ENCODE measurements around the gene LRP5. TPM values are rescaled to one million over a fixed set of nuclear protein-coding genes. Genes with fewer than 3 reads are reported as not detected.
A peak's percentile ranks its signal among the peaks of the same experiment; 100 is the strongest.

LRP5 gene
- total RNA-seq, 2 experiments from 2014 or later: 32.2 to 32.7 TPM

GRCh38 chr11:68367252-68367651 lies 54.9 kb downstream of the LRP5 start:
- Mint-ChIP-seq H3K27me3 (no peaks in the 10 kb centered on the region), H3K9me3 (peaks cover 3% of the 10 kb centered on the region), H3K4me1 (peaks cover 14% of the 10 kb centered on the region), H3K27ac (no peak overlapping the region), H3K36me3 (ENCODE audit: low read depth) (peaks cover 28% of the 10 kb centered on the region), H3K4me3 (no peak overlapping the region)
- CTCF ChIA-PET: no interaction called here
- POLR2A ChIA-PET: interaction anchor here (0.6 kb wide), 1 partner anchor 67 kb away, joined by 4 read pairs; no protein-coding TSS in a partner anchor
- no peak for DNase-seq

- Mint-ChIP-seq H3K27ac (no peak overlapping the region), H3K4me3 (no peak overlapping the region), H3K27me3 (no peaks in the 10 kb centered on the region), H3K4me1 (peaks cover 12% of the 10 kb centered on the region), H3K9me3 (peaks cover 3% of the 10 kb centered on the region), H3K36me3 (ENCODE audit: low read depth) (peaks cover 25% of the 10 kb centered on the region)
- CTCF ChIA-PET: no interaction called here
- DNase-seq: no peak
- POLR2A ChIA-PET: no interaction called here
Measured at GRCh38 chr11:68369756-68370155, 57.4 kb downstream of the LRP5 start.

- peaks cover 3% of the 10 kb centered on the region for H3K9me3 Mint-ChIP-seq
- ChIA-PET POLR2A (no interaction called here), CTCF (no interaction called here)
- H3K4me1 Mint-ChIP-seq: peaks cover 7% of the 10 kb centered on the region
- no peaks in the 10 kb centered on the region for H3K27me3 Mint-ChIP-seq
- peaks cover 24% of the 10 kb centered on the region for H3K36me3 Mint-ChIP-seq (ENCODE audit: low read depth)
- no peak overlapping the region for H3K4me3 Mint-ChIP-seq
- no peak for DNase-seq
- H3K27ac Mint-ChIP-seq: no peak overlapping the region
Measured at GRCh38 chr11:68370211-68371111, 58.1 kb downstream of the LRP5 start.

DNA sequence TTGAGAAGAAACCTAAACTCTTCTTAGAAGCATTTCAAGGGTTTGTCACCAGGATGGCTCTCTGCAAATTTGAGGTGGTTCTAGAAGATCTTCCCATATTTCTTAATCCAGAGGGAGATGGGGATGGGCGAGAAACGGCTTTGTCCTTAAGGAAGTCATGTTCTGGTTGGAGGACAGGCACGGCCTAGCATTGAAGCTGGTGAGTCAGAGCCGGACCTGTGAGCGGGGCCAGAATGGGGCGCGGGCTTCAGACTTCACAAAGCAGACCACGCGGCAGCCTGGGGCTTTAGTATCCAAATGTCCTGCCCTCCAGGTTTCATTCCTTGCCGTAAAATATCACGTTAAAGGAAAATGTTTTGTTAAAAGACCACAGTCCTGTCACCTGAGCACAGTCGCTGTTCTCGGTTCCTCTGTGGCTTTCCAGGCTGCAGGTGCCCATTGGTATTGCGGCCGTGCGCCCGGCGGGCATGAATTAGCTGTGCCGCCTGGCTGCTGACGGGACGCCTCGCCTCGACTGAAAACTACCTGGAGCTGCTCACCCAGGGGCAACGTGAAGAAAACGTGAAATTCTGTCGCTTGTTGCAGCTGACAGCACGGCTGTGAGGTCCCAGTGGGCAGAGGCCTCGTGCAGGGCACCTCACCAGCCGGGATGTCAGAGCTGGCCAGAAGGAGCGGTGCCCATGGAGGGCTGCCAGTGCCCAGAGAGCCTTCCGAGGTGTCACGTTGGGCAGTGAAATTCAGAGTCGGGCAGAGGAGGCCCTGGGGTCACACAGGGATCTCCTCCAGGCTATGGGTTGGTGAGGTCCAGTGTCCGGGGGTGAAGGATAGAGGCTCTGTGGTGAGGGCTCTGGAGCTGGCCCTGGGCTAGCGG lies 59.0 kb downstream of the LRP5 start:
- no peaks in the 10 kb centered on the region for H3K27me3 Mint-ChIP-seq

GRCh38 chr11:68372114-68372513 lies 59.7 kb downstream of the LRP5 start:
- H3K4me1 Mint-ChIP-seq: peaks cover 7% of the 10 kb centered on the region
- POLR2A ChIA-PET: no interaction called here
- CTCF ChIA-PET: no interaction called here
- H3K27ac Mint-ChIP-seq: peak overlapping the region; percentile 58
- peaks cover 24% of the 10 kb centered on the region for H3K36me3 Mint-ChIP-seq (ENCODE audit: low read depth)
- no peaks in the 10 kb centered on the region for H3K27me3 Mint-ChIP-seq
- peaks cover 3% of the 10 kb centered on the region for H3K9me3 Mint-ChIP-seq
- DNase-seq: no peak
- H3K4me3 Mint-ChIP-seq: no peak overlapping the region

More for the DNA sequence above, 59.0 kb downstream of the LRP5 start:
- no peak for DNase-seq
- peaks cover 24% of the 10 kb centered on the region for H3K36me3 Mint-ChIP-seq (ENCODE audit: low read depth)
- POLR2A ChIA-PET: no interaction called here
- peak overlapping the region; percentile 58 for H3K27ac Mint-ChIP-seq
- CTCF ChIA-PET: no interaction called here
- H3K4me3 Mint-ChIP-seq: no peak overlapping the region
- H3K4me1 Mint-ChIP-seq: peaks cover 7% of the 10 kb centered on the region
- H3K9me3 Mint-ChIP-seq: peaks cover 3% of the 10 kb centered on the region

DNA sequence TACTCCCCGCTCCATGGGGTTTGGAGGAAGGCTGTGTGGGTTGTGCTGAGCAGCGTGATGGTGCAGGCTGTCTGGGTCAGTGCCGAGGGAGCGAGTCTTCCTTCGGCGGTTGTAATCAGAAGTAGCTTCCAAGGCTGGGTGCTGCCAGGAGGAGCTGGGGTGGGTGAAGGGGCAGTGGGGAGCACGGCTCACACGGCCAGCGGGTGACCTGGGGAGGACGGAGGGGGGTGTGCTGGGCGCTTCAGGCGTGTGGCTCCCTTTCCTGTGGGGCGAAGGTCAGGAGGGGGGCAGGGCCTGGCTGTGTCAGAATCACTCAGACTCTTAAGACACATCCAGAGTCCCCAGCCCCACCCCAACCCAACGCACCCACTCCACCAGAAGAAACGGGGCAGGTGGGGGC lies 60.2 kb downstream of the LRP5 start:
- Mint-ChIP-seq H3K4me1 (peaks cover 7% of the 10 kb centered on the region), H3K27ac (no peak overlapping the region), H3K27me3 (no peaks in the 10 kb centered on the region), H3K9me3 (peaks cover 3% of the 10 kb centered on the region), H3K36me3 (ENCODE audit: low read depth) (peaks cover 21% of the 10 kb centered on the region), H3K4me3 (no peak overlapping the region)
- CTCF ChIA-PET: no interaction called here
- POLR2A ChIA-PET: no interaction called here
- DNase-seq: no peak

DNA sequence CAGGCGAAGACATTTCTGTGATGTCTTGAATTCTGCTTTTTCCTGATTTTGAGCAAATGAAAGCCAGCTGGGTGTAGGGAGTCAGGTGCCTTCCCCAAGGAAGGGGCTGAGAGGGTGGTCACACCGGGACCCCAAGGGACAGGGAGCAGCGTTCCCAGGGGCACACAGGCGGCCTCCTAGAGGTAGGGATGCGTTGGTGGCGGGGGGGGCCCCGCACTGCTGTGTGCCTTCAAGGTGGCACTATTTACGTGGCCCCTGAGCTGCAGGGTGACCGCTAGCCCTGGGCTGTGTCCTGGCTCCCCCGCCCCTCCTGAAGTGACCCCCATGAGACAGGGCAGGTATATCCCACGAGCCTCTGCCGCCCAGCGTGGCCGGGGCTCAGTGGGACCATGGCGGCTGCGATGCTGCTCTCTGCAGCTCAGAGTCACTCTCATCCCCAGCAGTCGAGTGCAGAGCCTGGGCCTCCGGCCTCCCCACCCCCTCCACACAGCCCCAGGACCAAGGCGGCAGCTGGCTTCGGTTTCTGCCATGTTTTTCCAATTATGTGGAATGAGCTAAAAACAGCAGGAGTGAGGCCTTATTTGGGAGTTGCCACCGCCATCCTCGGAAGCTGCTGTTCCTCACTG lies 60.9 kb downstream of the LRP5 start:
- H3K9me3 Mint-ChIP-seq: peaks cover 3% of the 10 kb centered on the region
- ChIA-PET CTCF (no interaction called here), POLR2A (no interaction called here)
- no peak for DNase-seq
- H3K27ac Mint-ChIP-seq: peak overlapping the region; percentile 64
- peaks cover 7% of the 10 kb centered on the region for H3K4me1 Mint-ChIP-seq
- H3K27me3 Mint-ChIP-seq: no peaks in the 10 kb centered on the region
- H3K36me3 Mint-ChIP-seq (ENCODE audit: low read depth): peaks cover 16% of the 10 kb centered on the region
- no peak overlapping the region for H3K4me3 Mint-ChIP-seq

GRCh38 chr11:68373815-68374501 lies 61.6 kb downstream of the LRP5 start:
- Mint-ChIP-seq H3K4me3 (no peak overlapping the region), H3K9me3 (peaks cover 3% of the 10 kb centered on the region), H3K27me3 (no peaks in the 10 kb centered on the region), H3K4me1 (peaks cover 7% of the 10 kb centered on the region), H3K27ac (peak overlapping the region; percentile 64), H3K36me3 (ENCODE audit: low read depth) (peaks cover 14% of the 10 kb centered on the region)
- DNase-seq: no peak
- ChIA-PET POLR2A (no interaction called here), CTCF (no interaction called here)

GRCh38 chr11:68374531-68374930 lies 62.1 kb downstream of the LRP5 start:
- Mint-ChIP-seq H3K9me3 (peaks cover 3% of the 10 kb centered on the region), H3K4me1 (peaks cover 12% of the 10 kb centered on the region), H3K4me3 (no peak overlapping the region), H3K27ac (peak overlapping the region; percentile 54), H3K27me3 (no peaks in the 10 kb centered on the region), H3K36me3 (ENCODE audit: low read depth) (peaks cover 10% of the 10 kb centered on the region)
- ChIA-PET POLR2A (no interaction called here), CTCF (interaction anchor here (0.6 kb wide), 1 partner anchor 84 kb away, joined by 3 read pairs; no protein-coding TSS in a partner anchor)
- no peak for DNase-seq

GRCh38 chr11:68375337-68375736 lies 62.9 kb downstream of the LRP5 start:
- ChIA-PET CTCF (interaction anchor here (0.6 kb wide), 1 partner anchor 83 kb away, joined by 3 read pairs; no protein-coding TSS in a partner anchor), POLR2A (no interaction called here)
- no peak overlapping the region for H3K27ac Mint-ChIP-seq
- peaks cover 3% of the 10 kb centered on the region for H3K9me3 Mint-ChIP-seq
- H3K4me3 Mint-ChIP-seq: no peak overlapping the region
- H3K27me3 Mint-ChIP-seq: no peaks in the 10 kb centered on the region
- H3K36me3 Mint-ChIP-seq (ENCODE audit: low read depth): peaks cover 10% of the 10 kb centered on the region
- DNase-seq: no peak
- peaks cover 20% of the 10 kb centered on the region for H3K4me1 Mint-ChIP-seq

DNA sequence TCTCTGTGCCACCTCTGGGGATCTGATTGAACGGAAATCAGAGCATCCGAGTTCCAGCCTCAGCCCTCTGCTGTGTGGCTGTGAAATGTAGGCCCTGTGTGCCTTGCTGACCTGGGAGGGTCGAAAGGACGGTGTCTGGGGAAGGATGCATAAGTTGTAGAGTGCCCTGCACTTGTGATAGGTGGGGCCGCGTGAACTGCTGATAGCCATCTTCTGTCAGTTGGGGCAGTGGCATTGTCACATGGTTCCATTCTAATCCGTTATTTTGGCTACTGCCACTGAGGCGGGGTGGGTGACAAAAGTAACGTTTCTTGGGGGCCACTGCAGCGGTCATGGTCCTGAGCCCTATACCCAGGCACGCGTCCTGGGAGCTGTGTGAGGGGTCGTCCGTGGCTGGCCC lies 63.4 kb downstream of the LRP5 start:
- POLR2A ChIA-PET: no interaction called here
- H3K27ac Mint-ChIP-seq: no peak overlapping the region
- no peak for DNase-seq
- peaks cover 14% of the 10 kb centered on the region for H3K36me3 Mint-ChIP-seq (ENCODE audit: low read depth)
- CTCF ChIA-PET: no interaction called here
- no peaks in the 10 kb centered on the region for H3K27me3 Mint-ChIP-seq
- H3K9me3 Mint-ChIP-seq: peaks cover 3% of the 10 kb centered on the region
- no peak overlapping the region for H3K4me3 Mint-ChIP-seq
- H3K4me1 Mint-ChIP-seq: peaks cover 23% of the 10 kb centered on the region

DNA sequence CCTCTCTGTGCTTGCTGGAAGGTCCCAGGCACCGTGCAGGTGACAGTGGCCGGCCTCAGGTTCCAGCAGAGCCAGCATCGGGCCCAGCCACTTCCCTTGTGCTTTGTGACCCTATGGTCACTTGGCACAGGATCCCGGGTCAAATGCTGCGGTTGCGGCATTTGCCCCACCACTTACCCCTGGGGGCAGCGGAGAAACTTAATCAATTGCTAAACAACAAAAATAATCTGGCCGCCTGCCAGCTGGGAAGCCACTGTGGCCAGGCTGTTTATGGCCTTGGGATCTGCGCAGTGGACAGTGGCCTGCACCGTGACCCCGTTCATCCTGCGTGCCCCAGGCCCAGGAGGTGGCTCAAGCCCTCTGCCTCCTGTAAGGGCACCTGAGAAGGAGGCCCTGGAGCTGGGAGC lies 65.0 kb downstream of the LRP5 start:
- Mint-ChIP-seq H3K27me3 (no peaks in the 10 kb centered on the region), H3K27ac (peak overlapping the region; percentile 62), H3K4me1 (peaks cover 37% of the 10 kb centered on the region), H3K4me3 (no peak overlapping the region), H3K9me3 (no peaks in the 10 kb centered on the region), H3K36me3 (ENCODE audit: low read depth) (peaks cover 5% of the 10 kb centered on the region)
- POLR2A ChIA-PET: no interaction called here
- no peak for DNase-seq
- CTCF ChIA-PET: no interaction called here

Measured in activated CD4-positive, alpha-beta T cell treated with anti-CD3 and anti-CD28 coated beads, Interleukin-2, amount 10 ng/mL, durations not matched to agents 7 days and 5 days (primary cell).